Activated CD4-positive, alpha-beta memory T cell treated with anti-CD3 and anti-CD28 coated beads for 36 hours (primary cell): ENCODE measurements around the gene VPS9D1. TPM values are rescaled to one million over a fixed set of nuclear protein-coding genes. Genes with fewer than 3 reads are reported as not detected.

Experiments used
- CTCF ChIA-PET: fragments of 350-600 bp; sonication (Branson Sonifier 250); formaldehyde crosslinking; loops from one replicate; lab custom pipeline; 2021; ENCODE audit warnings: antibody characterized with exemption, inconsistent platforms; lab: Charles Lee
- POLR2A ChIA-PET: fragments of 350-600 bp; sonication (Branson Sonifier 250); formaldehyde crosslinking; loops from one replicate; lab custom pipeline; 2021; ENCODE audit warnings: antibody characterized with exemption; lab: Charles Lee
- DNase-seq: peaks from one replicate; pipeline ENCODE4 v3.0.0-alpha.2; 2020
- H3K27ac Mint-ChIP-seq: one replicate; pipeline ENCODE4 v1.8.0; 2021; ENCODE audit warnings: mixed read lengths
- H3K27me3 Mint-ChIP-seq: one replicate; pipeline ENCODE4 v1.8.0; 2021; ENCODE audit warnings: mixed read lengths
- H3K36me3 Mint-ChIP-seq: one replicate; pipeline ENCODE4 v1.8.0; 2021; ENCODE audit warnings: mixed read lengths
- H3K4me1 Mint-ChIP-seq: one replicate; pipeline ENCODE4 v1.8.0; 2021; ENCODE audit warnings: low read depth, mixed read lengths
- H3K4me3 Mint-ChIP-seq: one replicate; pipeline ENCODE4 v1.8.0; 2021; ENCODE audit warnings: mild to moderate bottlenecking, mixed read lengths
- H3K9me3 Mint-ChIP-seq: one replicate; pipeline ENCODE4 v1.8.0; 2021; ENCODE audit warnings: mixed read lengths
- intact Hi-C: fragments of 100-400 bp; cut with micrococcal nuclease; formaldehyde crosslinking; loops from one replicate; pipeline ENCODE4 v1.15.1; 2023
- total RNA-seq, 2 experiments: library from RNA; stranded (reverse); gene quantifications; one replicate each; pipeline ENCODE4 v1.2.3, GENCODE V29; 2021

The VPS9D1 gene
- total RNA-seq, 2 experiments from 2014 or later, result 2.9 to 3.2 TPM

- H3K27me3 Mint-ChIP-seq, result no peaks in the 10 kb centered on the region
- intact Hi-C loops, result no loop called here
- H3K36me3 Mint-ChIP-seq, result peaks cover 55% of the 10 kb centered on the region
- H3K9me3 Mint-ChIP-seq, result no peaks in the 10 kb centered on the region
- no peak for DNase-seq
- no peak overlapping the region for H3K4me3 Mint-ChIP-seq
- POLR2A ChIA-PET, result interaction anchor here (0.6 kb wide), 1 partner anchor 241 kb away, joined by 4 read pairs; no protein-coding TSS in a partner anchor
- peaks cover 34% of the 10 kb centered on the region for H3K4me1 Mint-ChIP-seq
- CTCF ChIA-PET, result interaction anchor here (1.2 kb wide), 1 partner anchor 30 kb away, joined by 3 read pairs; no protein-coding TSS in a partner anchor
- peak overlapping the region; percentile 42 for H3K27ac Mint-ChIP-seq
Observed at GRCh38 chr16:89732142-89732917, 11.6 kb upstream of the VPS9D1 start.

GRCh38 chr16:89730610-89731234 lies 10.0 kb upstream of the VPS9D1 start:
- ChIA-PET CTCF (no interaction called here), POLR2A (no interaction called here)
- Mint-ChIP-seq H3K4me1 (peaks cover 34% of the 10 kb centered on the region), H3K27ac (no peak overlapping the region), H3K27me3 (no peaks in the 10 kb centered on the region), H3K9me3 (no peaks in the 10 kb centered on the region), H3K4me3 (no peak overlapping the region), H3K36me3 (peaks cover 54% of the 10 kb centered on the region)
- intact Hi-C loops, result no loop called here
- DNase-seq, result no peak

- intact Hi-C loops, result no loop called here
- CTCF ChIA-PET, result no interaction called here
Observed at GRCh38 chr16:89729863-89730593, 9.3 kb upstream of the VPS9D1 start.

GRCh38 chr16:89729293-89729692 lies 8.6 kb upstream of the VPS9D1 start:
- ChIA-PET CTCF (no interaction called here), POLR2A (no interaction called here)
- peak overlapping the region; percentile 24 for H3K27ac Mint-ChIP-seq
- intact Hi-C loops, result no loop called here
- peaks cover 36% of the 10 kb centered on the region for H3K4me1 Mint-ChIP-seq
- H3K27me3 Mint-ChIP-seq, result no peaks in the 10 kb centered on the region
- H3K9me3 Mint-ChIP-seq, result no peaks in the 10 kb centered on the region
- H3K36me3 Mint-ChIP-seq, result peaks cover 40% of the 10 kb centered on the region
- H3K4me3 Mint-ChIP-seq, result no peak overlapping the region
- DNase-seq, result no peak

More at GRCh38 chr16:89729863-89730593, 9.3 kb upstream of the VPS9D1 start:
- Mint-ChIP-seq H3K4me3 (no peak overlapping the region), H3K36me3 (peaks cover 48% of the 10 kb centered on the region), H3K4me1 (peaks cover 34% of the 10 kb centered on the region), H3K27me3 (no peaks in the 10 kb centered on the region), H3K27ac (peak overlapping the region; percentile 23), H3K9me3 (no peaks in the 10 kb centered on the region)
- POLR2A ChIA-PET, result no interaction called here
- DNase-seq, result no peak

GRCh38 chr16:89727406-89728120 lies 6.9 kb upstream of the VPS9D1 start:
- no peak overlapping the region for H3K4me3 Mint-ChIP-seq
- ChIA-PET CTCF (interaction anchor here (0.6 kb wide), 1 partner anchor 13 kb away, joined by 3 read pairs; no protein-coding TSS in a partner anchor), POLR2A (no interaction called here)
- no peaks in the 10 kb centered on the region for H3K27me3 Mint-ChIP-seq
- peaks cover 39% of the 10 kb centered on the region for H3K36me3 Mint-ChIP-seq
- no peaks in the 10 kb centered on the region for H3K9me3 Mint-ChIP-seq
- no peak for DNase-seq
- peaks cover 49% of the 10 kb centered on the region for H3K4me1 Mint-ChIP-seq
- intact Hi-C loops, result no loop called here
- H3K27ac Mint-ChIP-seq, result peak overlapping the region; percentile 28

- Mint-ChIP-seq H3K4me3 (peak overlapping the region; percentile 87), H3K27ac (peak overlapping the region; percentile 88), H3K4me1 (peaks cover 50% of the 10 kb centered on the region), H3K9me3 (no peaks in the 10 kb centered on the region), H3K36me3 (peaks cover 23% of the 10 kb centered on the region), H3K27me3 (no peaks in the 10 kb centered on the region)
- intact Hi-C loops, result loop anchor here (2.0 to 5.0 kb wide), 3 partner anchors 13 to 139 kb away; no protein-coding TSS in a partner anchor
- DNase-seq, result peak; percentile 87
- ChIA-PET CTCF (interaction anchor here (0.8 to 2.5 kb wide), 8 partner anchors 14 to 187 kb away, joined by 4 to 27 read pairs (median 4); partner anchors contain the start of gene SPATA2L), POLR2A (interaction anchor here (0.8 to 1.6 kb wide), 7 partner anchors 10 to 150 kb away, joined by 3 to 7 read pairs (median 4); partner anchors contain the start of genes CDK10 and TCF25)
Observed at GRCh38 chr16:89723279-89724250, 2.9 kb upstream of the VPS9D1 start.

GRCh38 chr16:89722392-89723278 lies 1.9 kb upstream of the VPS9D1 start:
- Mint-ChIP-seq H3K27me3 (no peaks in the 10 kb centered on the region), H3K4me3 (peak overlapping the region; percentile 87), H3K27ac (peak overlapping the region; percentile 88), H3K36me3 (peaks cover 24% of the 10 kb centered on the region), H3K9me3 (no peaks in the 10 kb centered on the region), H3K4me1 (peaks cover 47% of the 10 kb centered on the region)
- peak; percentile 83 for DNase-seq
- CTCF ChIA-PET, result interaction anchor here (0.8 to 1.3 kb wide), 3 partner anchors 17 to 138 kb away, joined by 4 read pairs; no protein-coding TSS in a partner anchor
- POLR2A ChIA-PET, result interaction anchor here (0.8 to 0.9 kb wide), 2 partner anchors 22 to 151 kb away, joined by 3 to 4 read pairs; partner anchors contain the start of gene TCF25
- intact Hi-C loops, result loop anchor here (2.0 to 5.0 kb wide), 3 partner anchors 14 to 140 kb away; no protein-coding TSS in a partner anchor

- Mint-ChIP-seq H3K4me3 (peak overlapping the region; percentile 87), H3K36me3 (peaks cover 23% of the 10 kb centered on the region), H3K9me3 (no peaks in the 10 kb centered on the region), H3K27ac (peak overlapping the region; percentile 88), H3K27me3 (no peaks in the 10 kb centered on the region), H3K4me1 (peaks cover 38% of the 10 kb centered on the region)
- POLR2A ChIA-PET, result no interaction called here
- intact Hi-C loops, result loop anchor here (1.0 to 5.0 kb wide), 4 partner anchors 15 to 141 kb away; partner anchors contain the start of gene SPATA2L
- CTCF ChIA-PET, result interaction anchor here (1.0 to 1.3 kb wide), 2 partner anchors 16 to 139 kb away, joined by 4 read pairs; no protein-coding TSS in a partner anchor
- DNase-seq, result peak; percentile 90
Observed at GRCh38 chr16:89721546-89722391, 1.1 kb upstream of the VPS9D1 start.

GRCh38 chr16:89720551-89720812 lies 216 bp downstream of the VPS9D1 start:
- peaks cover 38% of the 10 kb centered on the region for H3K4me1 Mint-ChIP-seq
- intact Hi-C loops, result loop anchor here (5.0 kb wide), 2 partner anchors 42 to 142 kb away; no protein-coding TSS in a partner anchor
- ChIA-PET CTCF (interaction anchor here (1.9 to 2.2 kb wide), 2 partner anchors 14 to 20 kb away, joined by 8 read pairs; partner anchors contain the start of gene SPATA2L), POLR2A (interaction anchor here (1.9 kb wide), 1 partner anchor 18 kb away, joined by 5 read pairs; no protein-coding TSS in a partner anchor)
- H3K9me3 Mint-ChIP-seq, result no peaks in the 10 kb centered on the region
- H3K27ac Mint-ChIP-seq, result no peak overlapping the region
- peak overlapping the region; percentile 70 for H3K4me3 Mint-ChIP-seq
- H3K36me3 Mint-ChIP-seq, result peaks cover 25% of the 10 kb centered on the region
- H3K27me3 Mint-ChIP-seq, result no peaks in the 10 kb centered on the region
- DNase-seq, result peak; percentile 31
